ENCODE results near the gene MED12L. TPM values are rescaled to one million over a fixed set of nuclear protein-coding genes. Genes with fewer than 3 reads are reported as not detected.

The MED12L gene
- total RNA-seq, 1 experiment from 2014 or later = 14.9 TPM

DNA sequence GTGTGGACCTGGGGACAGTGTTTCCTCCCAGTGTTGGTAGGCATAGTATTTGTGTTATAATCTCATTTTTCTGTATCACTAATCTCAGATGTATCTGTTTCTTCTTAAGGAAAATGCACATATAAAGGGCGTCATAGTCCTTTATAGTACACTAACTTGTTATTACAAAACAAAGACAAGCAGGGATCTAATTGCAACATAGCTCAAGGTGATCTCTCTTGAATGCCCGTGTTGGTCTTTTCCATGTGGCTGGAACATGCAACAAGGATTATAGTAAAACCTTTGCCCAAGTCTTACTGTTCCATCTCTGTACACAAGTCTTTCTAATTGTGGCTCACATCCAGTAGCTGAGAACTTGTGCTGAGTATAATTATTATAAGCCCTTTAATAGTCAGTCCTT lies 234.7 kb downstream of the MED12L start:
- Mint-ChIP-seq H3K27ac (no peak overlapping the region), H3K9me3 (no peaks in the 10 kb centered on the region), H3K4me3 (no peak overlapping the region), H3K27me3 (ENCODE audit: low read depth) (no peaks in the 10 kb centered on the region), H3K36me3 (ENCODE audit: insufficient read depth in 1 of 3, low read depth in 3 of 3) (no peaks in the 10 kb centered on the region; a peak in 1 of 7 replicates), H3K4me1 (peaks cover 24 to 32% of the 10 kb centered on the region in 2 experiments)
- H3K14ac ChIP-seq (ENCODE audit: insufficient read depth, low read length) = no peak overlapping the region
- no peak overlapping the region for H3K4me2 ChIP-seq (ENCODE audit: insufficient read depth, insufficient read length, low read length)
- WGBS (ENCODE audit: extremely low coverage, insufficient read length, low lambda C conversion rate) = no CpG with 5 or more reads among the region's 2 CpGs
- no peaks in the 10 kb centered on the region; the same call in 1 of the 2 replicates for H3K4me1 ChIP-seq (ENCODE audit: insufficient read depth, low read length)
- no peak overlapping the region for H3K4ac ChIP-seq (ENCODE audit: low read depth, low read length)
- no peak overlapping the region for H4K5ac ChIP-seq (ENCODE audit: insufficient read length, low read depth, low read length)
- H3K9ac ChIP-seq (ENCODE audit: extremely low read depth, insufficient read length, low read length) = no peak overlapping the region
- H3K79me2 ChIP-seq (ENCODE audit: insufficient read depth, low read length) = no peaks in the 10 kb centered on the region
- no peak overlapping the region for H2BK20ac ChIP-seq (ENCODE audit: low read depth, low read length, poor library complexity, severe bottlenecking)
- no peaks in the 10 kb centered on the region for H3K23me2 ChIP-seq (ENCODE audit: insufficient read length, low read depth, low read length, poor library complexity, severe bottlenecking)
- TF ChIP-seq, protein P1, sequence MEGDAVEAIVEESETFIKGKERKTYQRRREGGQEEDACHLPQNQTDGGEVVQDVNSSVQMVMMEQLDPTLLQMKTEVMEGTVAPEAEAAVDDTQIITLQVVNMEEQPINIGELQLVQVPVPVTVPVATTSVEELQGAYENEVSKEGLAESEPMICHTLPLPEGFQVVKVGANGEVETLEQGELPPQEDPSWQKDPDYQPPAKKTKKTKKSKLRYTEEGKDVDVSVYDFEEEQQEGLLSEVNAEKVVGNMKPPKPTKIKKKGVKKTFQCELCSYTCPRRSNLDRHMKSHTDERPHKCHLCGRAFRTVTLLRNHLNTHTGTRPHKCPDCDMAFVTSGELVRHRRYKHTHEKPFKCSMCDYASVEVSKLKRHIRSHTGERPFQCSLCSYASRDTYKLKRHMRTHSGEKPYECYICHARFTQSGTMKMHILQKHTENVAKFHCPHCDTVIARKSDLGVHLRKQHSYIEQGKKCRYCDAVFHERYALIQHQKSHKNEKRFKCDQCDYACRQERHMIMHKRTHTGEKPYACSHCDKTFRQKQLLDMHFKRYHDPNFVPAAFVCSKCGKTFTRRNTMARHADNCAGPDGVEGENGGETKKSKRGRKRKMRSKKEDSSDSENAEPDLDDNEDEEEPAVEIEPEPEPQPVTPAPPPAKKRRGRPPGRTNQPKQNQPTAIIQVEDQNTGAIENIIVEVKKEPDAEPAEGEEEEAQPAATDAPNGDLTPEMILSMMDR (conservative IDR thresholded peaks at IDR 0.05) = no peak
- no peak overlapping the region for H4K91ac ChIP-seq (ENCODE audit: insufficient read length, low read depth, low read length)
- DNase-seq = no peak
- H3K79me1 ChIP-seq (ENCODE audit: insufficient read depth, low read depth, low read length, poor library complexity, severe bottlenecking) = no peaks in the 10 kb centered on the region
- H3K18ac ChIP-seq (ENCODE audit: insufficient read length, low read depth, low read length) = no peak overlapping the region
- H2BK120ac ChIP-seq (ENCODE audit: low read depth, low read length, poor library complexity, severe bottlenecking) = no peak overlapping the region
- H3K27me3 ChIP-seq (ENCODE audit: insufficient read depth, low read length) = no peaks in the 10 kb centered on the region
- no peak overlapping the region for H3T11ph ChIP-seq (ENCODE audit: low read length)
- no peak overlapping the region for H2AK5ac ChIP-seq (ENCODE audit: insufficient read length, low read length)
- no peak overlapping the region for H2BK15ac ChIP-seq (ENCODE audit: low read depth, low read length)
- no peak overlapping the region for H4K8ac ChIP-seq (replicated peaks; ENCODE audit: insufficient read length, low read depth, low read length)
- no peak overlapping the region for H2BK5ac ChIP-seq (ENCODE audit: insufficient read length, low read length)
- no peak overlapping the region for H2BK12ac ChIP-seq (ENCODE audit: insufficient read length, low read depth, low read length)
- no peak overlapping the region for H3K23ac ChIP-seq (ENCODE audit: insufficient read length, low read depth, low read length)
- H3K56ac ChIP-seq (ENCODE audit: insufficient read length, low read depth, low read length) = no peak overlapping the region
- no peak overlapping the region for H3K27ac ChIP-seq (ENCODE audit: insufficient read length, low read depth, low read length)
- no peaks in the 10 kb centered on the region for H4K20me1 ChIP-seq (ENCODE audit: control insufficient read depth, insufficient read depth, insufficient read length)
- H2AFZ ChIP-seq (ENCODE audit: low read length) = no peak overlapping the region
- H3K9me3 ChIP-seq (ENCODE audit: control insufficient read depth, low read depth, low read length) = no peaks in the 10 kb centered on the region

Data from H9 (cell line).